ENCODE measurements around the gene FBXO31. TPM values are rescaled to one million over a fixed set of nuclear protein-coding genes. Genes with fewer than 3 reads are reported as not detected.
"Not testable (repeated sequence)": the region's sequence is repeated elsewhere in the genome, so short reads cannot be mapped to it uniquely, and the experiment has no call there.

The FBXO31 gene
- total and polyA plus RNA-seq, 2 experiments from 2014 or later, result 16.5 to 28.9 TPM

- TF ChIP-seq EZH2 (IDR thresholded peaks at IDR 0.05; ENCODE audit: borderline replicate concordance), result no peak
- TF ChIP-seq EZH2phosphoT487 (IDR thresholded peaks at IDR 0.05; ENCODE audit: low read depth, severe bottlenecking, unreplicated experiment), result no peak
- TF ChIP-seq CTCF (IDR thresholded peaks at IDR 0.05; ENCODE audit: poor library complexity), result no peak
- H3K36me3 ChIP-seq (replicated peaks; ENCODE audit: insufficient read depth, low read depth), result no peaks in the 10 kb centered on the region
- 96% methylated on average over 20 of the region's 20 CpGs for WGBS (ENCODE audit: low lambda C conversion rate, missing lambda C conversion rate)
- H3K79me2 ChIP-seq, result peaks cover 3% of the 10 kb centered on the region
- no peaks in the 10 kb centered on the region for H4K20me1 ChIP-seq (ENCODE audit: insufficient read depth, poor library complexity, severe bottlenecking)
- no peaks in the 10 kb centered on the region for H3K9me2 ChIP-seq (replicated peaks; ENCODE audit: insufficient read depth)
- no peak overlapping the region for H3K4me3 ChIP-seq
- H2AFZ ChIP-seq, result no peak overlapping the region
- no peak overlapping the region for H3K27ac ChIP-seq
- no peaks in the 10 kb centered on the region for H3K4me1 ChIP-seq (ENCODE audit: insufficient read depth)
- no peaks in the 10 kb centered on the region for H3K27me3 ChIP-seq
- no peaks in the 10 kb centered on the region for H3K9me3 ChIP-seq (ENCODE audit: low read depth)
- DNase-seq (ENCODE audit: low spot score), result no peak
- H3K4me2 ChIP-seq, result no peak overlapping the region
Observed at GRCh38 chr16:87342504-87342903, 41.1 kb downstream of the FBXO31 start.

GRCh38 chr16:87340198-87340597 is 43.4 kb downstream of the FBXO31 start:
- TF ChIP-seq EZH2 (IDR thresholded peaks at IDR 0.05; ENCODE audit: borderline replicate concordance) (no peak), CTCF (IDR thresholded peaks at IDR 0.05; ENCODE audit: poor library complexity) (no peak), EZH2phosphoT487 (IDR thresholded peaks at IDR 0.05; ENCODE audit: low read depth, severe bottlenecking, unreplicated experiment) (no peak)
- no peak overlapping the region for H3K27ac ChIP-seq
- WGBS (ENCODE audit: low lambda C conversion rate, missing lambda C conversion rate), result 97% methylated on average over 5 of the region's 5 CpGs
- no peak overlapping the region for H2AFZ ChIP-seq
- no peaks in the 10 kb centered on the region for H3K36me3 ChIP-seq (replicated peaks; ENCODE audit: insufficient read depth, low read depth)
- no peaks in the 10 kb centered on the region for H3K9me2 ChIP-seq (replicated peaks; ENCODE audit: insufficient read depth)
- DNase-seq (ENCODE audit: low spot score), result no peak
- H3K79me2 ChIP-seq, result no peaks in the 10 kb centered on the region
- H3K4me1 ChIP-seq (ENCODE audit: insufficient read depth), result no peaks in the 10 kb centered on the region
- no peak overlapping the region for H3K4me2 ChIP-seq
- H3K4me3 ChIP-seq, result no peak overlapping the region
- H3K9me3 ChIP-seq (ENCODE audit: low read depth), result no peaks in the 10 kb centered on the region
- H3K27me3 ChIP-seq, result no peaks in the 10 kb centered on the region
- H4K20me1 ChIP-seq (ENCODE audit: insufficient read depth, poor library complexity, severe bottlenecking), result no peaks in the 10 kb centered on the region

- H2AFZ ChIP-seq; H3K9me3 ChIP-seq (ENCODE audit: low read depth); H3K27ac ChIP-seq; H3K9me2 ChIP-seq (replicated peaks; ENCODE audit: insufficient read depth); H3K79me2 ChIP-seq; H3K27me3 ChIP-seq; H3K36me3 ChIP-seq (replicated peaks; ENCODE audit: insufficient read depth, low read depth); H3K4me3 ChIP-seq; H3K4me1 ChIP-seq (ENCODE audit: insufficient read depth); H4K20me1 ChIP-seq (ENCODE audit: insufficient read depth, poor library complexity, severe bottlenecking); DNase-seq (ENCODE audit: low spot score); H3K4me2 ChIP-seq: not testable (repeated sequence)
- 97% methylated on average over 11 of the region's 11 CpGs for WGBS (ENCODE audit: low lambda C conversion rate, missing lambda C conversion rate)
Observed at GRCh38 chr16:87339724-87340105, 43.9 kb downstream of the FBXO31 start.

DNA sequence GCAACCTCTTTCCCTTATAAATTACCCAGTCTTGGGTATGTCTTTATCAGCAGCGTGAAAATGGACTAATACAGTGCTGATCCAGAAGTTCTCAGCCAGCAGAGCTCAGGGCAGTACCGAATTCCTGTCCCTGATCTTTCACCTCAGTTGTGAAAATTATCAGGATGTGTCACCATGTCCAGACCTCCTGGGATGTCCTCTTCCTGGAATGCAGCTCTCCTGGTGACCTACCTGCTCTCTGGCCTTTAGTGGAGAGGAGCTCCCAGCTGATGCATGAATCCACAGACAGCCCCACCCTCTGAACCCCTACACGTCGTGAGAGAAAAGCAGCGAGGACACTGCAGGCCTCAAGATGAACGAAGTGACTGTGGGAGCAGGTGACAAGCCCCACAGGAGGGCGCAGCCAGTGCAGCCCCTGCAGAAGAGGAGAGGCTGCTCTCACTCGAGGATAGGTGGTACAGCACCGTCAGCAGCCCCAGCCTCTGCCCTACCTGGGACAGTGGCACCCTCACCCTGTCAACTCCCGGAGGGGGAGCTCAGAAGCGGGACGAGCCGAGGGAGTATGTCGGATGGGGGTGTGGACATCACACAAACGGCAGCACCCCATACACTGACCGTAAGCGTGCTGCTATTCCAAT is 44.4 kb downstream of the FBXO31 start:
- no peak for DNase-seq (ENCODE audit: low spot score)
- no peak overlapping the region for H3K4me3 ChIP-seq
- H3K79me2 ChIP-seq, result no peaks in the 10 kb centered on the region
- H3K9me2 ChIP-seq (replicated peaks; ENCODE audit: insufficient read depth), result no peaks in the 10 kb centered on the region
- no peaks in the 10 kb centered on the region for H3K36me3 ChIP-seq (replicated peaks; ENCODE audit: insufficient read depth, low read depth)
- H3K27ac ChIP-seq, result no peak overlapping the region
- TF ChIP-seq EZH2phosphoT487 (IDR thresholded peaks at IDR 0.05; ENCODE audit: low read depth, severe bottlenecking, unreplicated experiment), result no peak
- TF ChIP-seq CTCF (IDR thresholded peaks at IDR 0.05; ENCODE audit: poor library complexity), result no peak
- TF ChIP-seq EZH2 (IDR thresholded peaks at IDR 0.05; ENCODE audit: borderline replicate concordance), result no peak
- WGBS (ENCODE audit: low lambda C conversion rate, missing lambda C conversion rate), result 94% methylated on average over 17 of the region's 17 CpGs
- H3K4me2 ChIP-seq, result no peak overlapping the region
- no peaks in the 10 kb centered on the region for H3K9me3 ChIP-seq (ENCODE audit: low read depth)
- no peaks in the 10 kb centered on the region for H3K4me1 ChIP-seq (ENCODE audit: insufficient read depth)
- no peak overlapping the region for H2AFZ ChIP-seq
- no peaks in the 10 kb centered on the region for H4K20me1 ChIP-seq (ENCODE audit: insufficient read depth, poor library complexity, severe bottlenecking)
- no peaks in the 10 kb centered on the region for H3K27me3 ChIP-seq
